H9 (cell line): Measurements from ENCODE around the gene LGALS9. TPM values are rescaled to one million over a fixed set of nuclear protein-coding genes. Genes with fewer than 3 reads are reported as not detected.

Experiments
- DNase-seq: peaks from one replicate; pipeline ENCODE4 v3.0.0-alpha.2; 2017
- H2AFZ ChIP-seq: one replicate; pipeline ENCODE4 v1.6.1; 2013; ENCODE audit warnings: mild to moderate bottlenecking, low read length, control low read depth, moderate library complexity
- H2AK5ac ChIP-seq: 2 replicates; pipeline ENCODE4 v1.6.1; 2013; ENCODE audit warnings: low read length, control low read depth, mixed read lengths; ENCODE audit not compliant: insufficient read length
- H2BK120ac ChIP-seq: one replicate; pipeline ENCODE4 v1.6.1; 2013; ENCODE audit warnings: low read depth, mild to moderate bottlenecking, low read length, control low read depth, inconsistent platforms; ENCODE audit not compliant: poor library complexity, severe bottlenecking
- H2BK12ac ChIP-seq: 2 replicates; pipeline ENCODE4 v1.6.1; 2013; ENCODE audit warnings: low read length, control low read depth, mixed read lengths, low read depth; ENCODE audit not compliant: insufficient read length
- H2BK15ac ChIP-seq: 2 replicates; pipeline ENCODE4 v1.6.1; 2013; ENCODE audit warnings: low read depth, low read length, control low read depth
- H2BK20ac ChIP-seq: one replicate; pipeline ENCODE4 v1.6.1; 2013; ENCODE audit warnings: low read depth, mild to moderate bottlenecking, low read length, control low read depth, inconsistent platforms; ENCODE audit not compliant: poor library complexity, severe bottlenecking
- H2BK5ac ChIP-seq: 2 replicates; pipeline ENCODE4 v1.6.1; 2013; ENCODE audit warnings: low read length, control low read depth, mixed read lengths; ENCODE audit not compliant: insufficient read length
- H3K14ac ChIP-seq: 2 replicates; pipeline ENCODE4 v1.6.1; 2013; ENCODE audit warnings: low read length, control low read depth; ENCODE audit not compliant: insufficient read depth
- H3K18ac ChIP-seq: 2 replicates; pipeline ENCODE4 v1.6.1; 2013; ENCODE audit warnings: low read depth, mild to moderate bottlenecking, mixed read lengths, low read length, control low read depth; ENCODE audit not compliant: insufficient read length
- H3K23ac ChIP-seq: 2 replicates; pipeline ENCODE4 v1.6.1; 2013; ENCODE audit warnings: low read length, control low read depth, mixed read lengths, low read depth; ENCODE audit not compliant: insufficient read length
- H3K23me2 ChIP-seq: 2 replicates; pipeline ENCODE4 v1.6.1; 2013; ENCODE audit warnings: low read depth, mild to moderate bottlenecking, mixed read lengths, low read length, control low read depth; ENCODE audit not compliant: insufficient read length, poor library complexity, severe bottlenecking
- H3K27ac ChIP-seq: 2 replicates; pipeline ENCODE4 v1.5.1; 2013; ENCODE audit warnings: low read length, control low read depth, mixed read lengths, low read depth; ENCODE audit not compliant: insufficient read length
- H3K27me3 ChIP-seq: 2 replicates; pipeline ENCODE4 v1.6.1; 2013; ENCODE audit warnings: low read length, control low read depth, inconsistent platforms; ENCODE audit not compliant: insufficient read depth
- H3K4ac ChIP-seq: 2 replicates; pipeline ENCODE4 v1.6.1; 2013; ENCODE audit warnings: low read depth, mild to moderate bottlenecking, control low read depth, inconsistent platforms, low read length, moderate library complexity
- H3K4me1 ChIP-seq: 2 replicates; pipeline ENCODE4 v1.6.1; 2013; ENCODE audit warnings: low read length, control low read depth, inconsistent platforms; ENCODE audit not compliant: insufficient read depth
- H3K4me2 ChIP-seq: 2 replicates; pipeline ENCODE4 v1.6.1; 2013; ENCODE audit warnings: low read length, control low read depth, mixed read lengths; ENCODE audit not compliant: insufficient read length, insufficient read depth
- H3K56ac ChIP-seq: 2 replicates; pipeline ENCODE4 v1.6.1; 2013; ENCODE audit warnings: low read depth, mild to moderate bottlenecking, mixed read lengths, low read length, control low read depth; ENCODE audit not compliant: insufficient read length
- H3K79me1 ChIP-seq: 2 replicates; pipeline ENCODE4 v1.6.1; 2013; ENCODE audit warnings: low read depth, mild to moderate bottlenecking, moderate library complexity, low read length, control low read depth, inconsistent platforms; ENCODE audit not compliant: insufficient read depth, poor library complexity, severe bottlenecking
- H3K79me2 ChIP-seq: 2 replicates; pipeline ENCODE4 v1.6.1; 2013; ENCODE audit warnings: low read length, control low read depth, inconsistent platforms; ENCODE audit not compliant: insufficient read depth
- H3K9ac ChIP-seq: 2 replicates; pipeline ENCODE4 v1.6.1; 2013; ENCODE audit warnings: low read length, control low read depth, mixed read lengths; ENCODE audit not compliant: insufficient read length; ENCODE audit errors: extremely low read depth
- H3K9me3 ChIP-seq: one replicate; pipeline ENCODE4 v1.6.1; 2013; ENCODE audit warnings: low read depth, low read length, inconsistent platforms; ENCODE audit not compliant: control insufficient read depth
- H3T11ph ChIP-seq: one replicate; pipeline ENCODE4 v1.6.1; 2013; ENCODE audit warnings: mild to moderate bottlenecking, low read length, control low read depth, inconsistent platforms
- H4K20me1 ChIP-seq: one replicate; pipeline ENCODE4 v1.6.1; 2013; ENCODE audit not compliant: control insufficient read depth, insufficient read length, insufficient read depth
- H4K5ac ChIP-seq: 2 replicates; pipeline ENCODE4 v1.6.1; 2013; ENCODE audit warnings: low read depth, mild to moderate bottlenecking, mixed read lengths, low read length, control low read depth; ENCODE audit not compliant: insufficient read length
- H4K8ac ChIP-seq: replicated peaks from 2 replicates; pipeline ENCODE4 v1.6.1; 2013; ENCODE audit warnings: low read length, control low read depth, mixed read lengths, low read depth; ENCODE audit not compliant: insufficient read length
- H4K91ac ChIP-seq: 2 replicates; pipeline ENCODE4 v1.6.1; 2013; ENCODE audit warnings: low read depth, mild to moderate bottlenecking, moderate library complexity, mixed read lengths, low read length, control low read depth; ENCODE audit not compliant: insufficient read length
- H3K27ac Mint-ChIP-seq, 3 experiments: 2 replicates in 2 of 3; 3 replicates in 1 of 3; pipeline ENCODE4 v1.8.0; 2020 to 2021; ENCODE audit warnings: mixed read lengths in 3 of 3, mild to moderate bottlenecking in 1 of 3, moderate library complexity in 1 of 3
- H3K27me3 Mint-ChIP-seq: 2 replicates; pipeline ENCODE4 v1.8.0; 2021; ENCODE audit warnings: low read depth, mild to moderate bottlenecking, moderate library complexity, mixed read lengths
- H3K36me3 Mint-ChIP-seq, 3 experiments: 2 replicates in 2 of 3; 3 replicates in 1 of 3; pipeline ENCODE4 v1.8.0; 2020 to 2021; ENCODE audit warnings: low read depth in 3 of 3, mixed read lengths in 3 of 3; ENCODE audit not compliant: insufficient read depth in 1 of 3
- H3K4me1 Mint-ChIP-seq, 2 experiments: 2 replicates each; pipeline ENCODE4 v1.8.0; 2020; ENCODE audit warnings: mixed read lengths in 2 of 2
- H3K4me3 Mint-ChIP-seq, 2 experiments: 2 replicates in 1 of 2; 3 replicates in 1 of 2; pipeline ENCODE4 v1.8.0; 2020 to 2021; ENCODE audit warnings: mild to moderate bottlenecking in 2 of 2, mixed read lengths in 2 of 2, moderate library complexity in 1 of 2
- H3K9me3 Mint-ChIP-seq, 2 experiments: 2 replicates in 1 of 2; 3 replicates in 1 of 2; pipeline ENCODE4 v1.8.0; 2020; ENCODE audit warnings: mild to moderate bottlenecking in 2 of 2, mixed read lengths in 2 of 2, moderate library complexity in 1 of 2
- CTCF ChIP-seq: fragments of 200-600 bp; sonication (generic); conservative IDR thresholded peaks from 3 replicates; pipeline ENCODE4 v1.8.0; 2021; ENCODE audit warnings: antibody characterized with exemption, mild to moderate bottlenecking
- WGBS: extraction: QIAGEN DNeasy Blood & Tissue Kit; methylation state at CpG from one replicate; pipeline ENCODE4 v1.1.7; 2013; ENCODE audit warnings: missing lambda C conversion rate, low lambda C conversion rate, mixed read lengths; ENCODE audit not compliant: insufficient read length; ENCODE audit errors: extremely low coverage; 5-methylcytosine and 5-hydroxymethylcytosine counted together
- total RNA-seq: library from RNA; stranded (reverse); gene quantifications from 2 replicates; pipeline ENCODE4 v1.2.1, GENCODE V29; 2021

The LGALS9 gene
- total RNA-seq, 1 experiment from 2014 or later = 2.5 TPM

- Histone ChIP-seq H3K79me2 (no peaks in the 10 kb centered on the region), H2AK5ac (no peak overlapping the region), H4K20me1 (no peaks in the 10 kb centered on the region), H3K27me3 (no peaks in the 10 kb centered on the region), H4K91ac (no peak overlapping the region), H3T11ph (no peak overlapping the region), H2BK120ac (no peak overlapping the region), H2BK12ac (no peak overlapping the region), H3K18ac (no peak overlapping the region), H2BK20ac (no peak overlapping the region), H4K5ac (no peak overlapping the region), H3K4me1 (no peaks in the 10 kb centered on the region), H3K79me1 (no peaks in the 10 kb centered on the region), H3K23me2 (no peaks in the 10 kb centered on the region), H3K9ac (no peak overlapping the region), H2AFZ (no peak overlapping the region), H3K56ac (no peak overlapping the region), H3K14ac (no peak overlapping the region), H3K9me3 (no peaks in the 10 kb centered on the region), H4K8ac (no peak overlapping the region), H3K4me2 (no peak overlapping the region), H3K23ac (no peak overlapping the region), H3K27ac (no peak overlapping the region), H3K4ac (no peak overlapping the region), H2BK15ac (no peak overlapping the region), H2BK5ac (no peak overlapping the region)
- no peaks in the 10 kb centered on the region for H3K27me3 Mint-ChIP-seq
- TF ChIP-seq CTCF = no peak
- H3K27ac Mint-ChIP-seq = 0 out of 7 replicates have a peak overlapping the region, but pooled peaks of 1 of the 3 experiments have one; percentile 32
- H3K36me3 Mint-ChIP-seq = peaks cover 5 to 47% (median 26%) of the 10 kb centered on the region in 3 experiments; a peak in 6 of 7 replicates
- whole genome bisulfite sequencing = no CpG with 5 or more reads among the region's 6 CpGs
- no peaks in the 10 kb centered on the region for H3K4me1 Mint-ChIP-seq
- DNase-seq = no peak
- no peaks in the 10 kb centered on the region for H3K9me3 Mint-ChIP-seq
- H3K4me3 Mint-ChIP-seq = no peak overlapping the region
Observed at GRCh38 chr17:27623614-27624013, 7.4 kb upstream of the LGALS9 start.
